SK-N-SH treated with all-trans-retinoic acid at 6 μM for 48 hours (cell line): ENCODE results near the gene SAG.

Experiments used
- ATAC-seq: fragments of 200-7000 bp; cut with Tn5 transposase; 3 replicates; pipeline ENCODE4 v1.9.1; 2020; ENCODE audit warnings: mild to moderate bottlenecking, moderate library complexity
- ARNTL ChIP-seq: fragments of 450-650 bp; formaldehyde crosslinking; IDR thresholded peaks from 2 replicates; pipeline ENCODE4 v1.5.0; 2020; ENCODE audit warnings: low read depth, mild to moderate bottlenecking, moderate library complexity, borderline replicate concordance
- BACH2 ChIP-seq: fragments of 250-450 bp; sonication (Bioruptor Pico); IDR thresholded peaks from 2 replicates; pipeline ENCODE4 v1.9.0; 2021; ENCODE audit warnings: mild to moderate bottlenecking, borderline replicate concordance
- CREB5 ChIP-seq: fragments of 250-450 bp; sonication (Bioruptor Pico); IDR thresholded peaks from 2 replicates; pipeline ENCODE4 v1.5.1; 2020; ENCODE audit warnings: low read depth, mild to moderate bottlenecking, moderate library complexity
- CSDC2 ChIP-seq: fragments of 250-450 bp; sonication (Bioruptor Pico); IDR thresholded peaks from 2 replicates; pipeline ENCODE4 v1.5.0; 2020; ENCODE audit warnings: mild to moderate bottlenecking, moderate library complexity
- ESRRG ChIP-seq: fragments of 250-450 bp; sonication (Bioruptor Pico); IDR thresholded peaks from 2 replicates; pipeline ENCODE4 v1.6.1; 2021; ENCODE audit warnings: mild to moderate bottlenecking
- GLIS3 ChIP-seq: fragments of 250-450 bp; sonication (Bioruptor Pico); IDR thresholded peaks from 2 replicates; pipeline ENCODE4 v1.5.0; 2020; ENCODE audit warnings: mild to moderate bottlenecking, moderate library complexity
- ISL1 ChIP-seq: fragments of 250-450 bp; sonication (Bioruptor Pico); IDR thresholded peaks from 2 replicates; pipeline ENCODE4 v2.1.2; 2022; ENCODE audit warnings: mild to moderate bottlenecking, moderate library complexity
- OSR1 ChIP-seq: fragments of 250-450 bp; sonication (Bioruptor Pico); IDR thresholded peaks from 2 replicates; pipeline ENCODE4 v1.8.0; 2022; ENCODE audit warnings: moderate library complexity, mild to moderate bottlenecking, inconsistent platforms
- PATZ1 ChIP-seq: fragments of 250-450 bp; sonication (Bioruptor Pico); IDR thresholded peaks from 2 replicates; pipeline ENCODE4 v1.8.0; 2020; ENCODE audit warnings: mild to moderate bottlenecking, moderate library complexity, borderline replicate concordance
- POU6F1 ChIP-seq: fragments of 250-450 bp; sonication (Bioruptor Pico); IDR thresholded peaks from 2 replicates; pipeline ENCODE4 v1.8.0; 2021; ENCODE audit warnings: low read depth, mild to moderate bottlenecking, moderate library complexity, borderline replicate concordance
- RARB ChIP-seq: fragments of 250-450 bp; sonication (Bioruptor Pico); IDR thresholded peaks from 2 replicates; pipeline ENCODE4 v1.8.0; 2021; ENCODE audit warnings: mild to moderate bottlenecking, moderate library complexity
- SNAI2 ChIP-seq: fragments of 250-450 bp; sonication (Bioruptor Pico); IDR thresholded peaks from 2 replicates; pipeline ENCODE4 v1.5.0; 2020; ENCODE audit warnings: mild to moderate bottlenecking, moderate library complexity
- TCF4 ChIP-seq: fragments of 250-450 bp; sonication (Bioruptor Pico); IDR thresholded peaks from 2 replicates; pipeline ENCODE4 v1.8.0; 2021; ENCODE audit warnings: mild to moderate bottlenecking, moderate library complexity, borderline replicate concordance
- TOX ChIP-seq: fragments of 250-450 bp; sonication (Bioruptor Pico); IDR thresholded peaks from 2 replicates; pipeline ENCODE4 v1.8.0; 2021; ENCODE audit warnings: mild to moderate bottlenecking, moderate library complexity, borderline replicate concordance
- TSHZ2 ChIP-seq: fragments of 250-450 bp; sonication (Bioruptor Pico); IDR thresholded peaks from 2 replicates; pipeline ENCODE4 v1.5.0; 2020; ENCODE audit warnings: mild to moderate bottlenecking, moderate library complexity
- ZC3H10 ChIP-seq: fragments of 250-450 bp; sonication (Bioruptor Pico); IDR thresholded peaks from 2 replicates; pipeline ENCODE4 v1.5.1; 2021; ENCODE audit warnings: mild to moderate bottlenecking, moderate library complexity
- ZFP3 ChIP-seq: fragments of 250-450 bp; sonication (Bioruptor Pico); IDR thresholded peaks from 2 replicates; pipeline ENCODE4 v1.5.0; 2020; ENCODE audit warnings: mild to moderate bottlenecking, moderate library complexity
- ZFP30 ChIP-seq: fragments of 450-650 bp; formaldehyde crosslinking; IDR thresholded peaks from 2 replicates; pipeline ENCODE4 v1.5.0; 2022; ENCODE audit warnings: mild to moderate bottlenecking, moderate library complexity
- ZNF565 ChIP-seq: fragments of 450-650 bp; formaldehyde crosslinking; conservative IDR thresholded peaks from 2 replicates; pipeline ENCODE4 v1.5.0; 2020; ENCODE audit warnings: low read depth, mild to moderate bottlenecking, moderate library complexity
- ZNF70 ChIP-seq: fragments of 450-650 bp; formaldehyde crosslinking; IDR thresholded peaks from 2 replicates; pipeline ENCODE4 v1.5.0; 2020; ENCODE audit warnings: mild to moderate bottlenecking, moderate library complexity
- ZNF8 ChIP-seq: fragments of 450-650 bp; formaldehyde crosslinking; IDR thresholded peaks from 2 replicates; pipeline ENCODE4 v1.5.0; 2020; ENCODE audit warnings: mild to moderate bottlenecking, moderate library complexity

Gene SAG

GRCh38 chr2:233263045-233263570 lies 44.5 kb upstream of the SAG start:
- TF ChIP-seq POU6F1 = no peak
- no peak for TF ChIP-seq ZC3H10 (CRISPR knock-in tag)
- ATAC-seq = no peak

GRCh38 chr2:233264667-233265066 lies 42.9 kb upstream of the SAG start:
- ATAC-seq = no peak
- TF ChIP-seq TOX (no peak), ZNF565 (no peak), ZFP3 (CRISPR knock-in tag) (no peak), PATZ1 (CRISPR knock-in tag) (no peak), OSR1 (CRISPR knock-in tag) (no peak), ZNF70 (CRISPR knock-in tag) (no peak), CREB5 (no peak)
- TF ChIP-seq, all 23 proteins: peak for 0

- ATAC-seq = no peak
- TF ChIP-seq ARNTL (CRISPR knock-in tag) (no peak), ZFP3 (CRISPR knock-in tag) (no peak), CREB5 (no peak), ZFP30 (CRISPR knock-in tag) (no peak), ESRRG (CRISPR knock-in tag) (no peak), TSHZ2 (CRISPR knock-in tag) (no peak), PATZ1 (CRISPR knock-in tag) (no peak), ZNF70 (CRISPR knock-in tag) (no peak), RARB (CRISPR knock-in tag) (no peak), BACH2 (no peak), CSDC2 (CRISPR knock-in tag) (no peak), OSR1 (CRISPR knock-in tag) (no peak), ZNF565 (no peak), GLIS3 (CRISPR knock-in tag) (no peak), TOX (no peak), POU6F1 (no peak), SNAI2 (CRISPR knock-in tag) (no peak), TCF4 (CRISPR knock-in tag) (no peak), ISL1 (no peak), ZNF8 (CRISPR knock-in tag) (no peak)
Measured at GRCh38 chr2:233265899-233266431, 41.7 kb upstream of the SAG start.
